GM18498 (cell line): ENCODE results near the gene ZMYND10.

Experiments used
- ATAC-seq: cut with Tn5 transposase; IDR thresholded peaks from one replicate; pipeline ENCODE4 v1.9.1; 2021; ENCODE audit warnings: mild to moderate bottlenecking, moderate library complexity; ENCODE audit not compliant: unreplicated experiment

ZMYND10 gene

GRCh38 chr3:50345586-50346234 lies at the start of gene ZMYND10:
ZMYND10 (minus strand) TSS chr3:50345732; CDS start chr3:50345579, 153 bp downstream.
- no peak for ATAC-seq

GRCh38 chr3:50393061-50393460 lies 47.5 kb upstream of the ZMYND10 start:
- no peak for ATAC-seq

DNA sequence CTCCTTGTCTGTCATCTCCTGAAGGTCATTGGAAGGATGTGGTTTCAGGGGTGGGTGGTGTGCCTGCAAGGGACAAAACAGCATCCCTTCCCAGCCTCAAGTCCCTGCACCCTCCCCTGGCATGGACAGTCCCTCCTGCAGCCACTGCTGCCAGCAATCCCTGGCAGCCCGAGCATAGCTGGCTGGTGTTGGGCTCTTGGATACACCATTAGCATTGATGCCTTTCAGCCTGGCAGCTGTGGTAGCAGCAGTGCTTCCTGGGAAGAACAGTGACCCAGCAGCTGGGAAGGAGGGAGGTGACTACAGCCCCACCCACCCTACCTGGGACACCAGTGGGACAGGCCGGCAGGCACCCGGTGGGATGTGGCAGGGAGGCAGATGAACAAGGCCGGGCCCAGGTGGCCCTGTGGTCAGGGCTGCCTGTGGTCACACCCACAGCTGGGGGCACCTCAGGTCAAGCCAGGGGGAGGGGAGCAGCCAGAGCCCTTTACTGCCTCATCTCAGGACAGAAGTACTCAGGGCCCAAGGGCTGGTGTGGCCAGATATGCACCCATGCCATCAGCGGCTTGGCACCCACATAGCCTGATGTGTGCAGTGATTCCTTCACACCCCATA lies 46.7 kb upstream of the ZMYND10 start:
- ATAC-seq: no peak

GRCh38 chr3:50390508-50391224 lies 45.1 kb upstream of the ZMYND10 start:
- ATAC-seq: no peak

GRCh38 chr3:50389414-50389767 lies 43.9 kb upstream of the ZMYND10 start:
- no peak for ATAC-seq

- ATAC-seq: no peak
Measured at GRCh38 chr3:50388720-50389413, 43.3 kb upstream of the ZMYND10 start.

DNA sequence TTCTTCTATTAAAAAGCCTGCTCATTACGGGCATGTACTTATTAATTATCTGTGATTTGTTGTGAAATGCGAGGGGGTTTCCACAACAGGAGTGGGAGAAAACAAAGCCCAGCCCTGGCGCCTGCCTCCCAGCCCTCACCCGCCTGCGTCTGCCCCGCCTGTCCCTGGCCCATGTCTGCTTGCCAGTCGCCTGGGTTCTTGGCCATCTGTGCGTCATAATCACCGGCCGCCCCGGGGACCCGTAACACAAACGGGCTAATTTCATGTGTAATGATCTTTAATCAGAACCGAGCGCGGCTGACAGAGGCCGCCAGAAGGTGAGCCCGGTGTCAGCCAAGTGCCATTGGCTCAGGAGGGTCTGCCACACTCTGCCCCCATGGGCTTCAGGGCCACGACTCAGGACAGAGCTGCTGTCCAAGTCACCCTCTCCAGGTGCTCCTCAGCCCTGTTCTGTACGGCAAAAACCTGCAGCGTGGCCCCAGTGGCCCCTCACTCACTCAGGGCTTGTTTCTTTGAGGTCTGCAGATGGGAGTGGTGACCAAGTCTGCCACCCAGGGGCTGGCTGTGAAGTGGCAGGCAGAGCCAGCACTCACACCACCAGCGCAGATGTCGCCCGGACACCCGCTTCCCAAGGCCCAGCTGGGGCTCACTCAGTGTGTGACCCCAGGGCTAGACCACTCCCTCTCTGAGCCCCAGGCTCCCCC lies 42.6 kb upstream of the ZMYND10 start:
- no peak for ATAC-seq

GRCh38 chr3:50385754-50386153 lies 40.2 kb upstream of the ZMYND10 start:
- ATAC-seq: no peak

GRCh38 chr3:50383750-50384149 lies 38.2 kb upstream of the ZMYND10 start:
- no peak for ATAC-seq

GRCh38 chr3:50382722-50383121 lies 37.2 kb upstream of the ZMYND10 start:
- ATAC-seq: no peak

- ATAC-seq: no peak
Measured at GRCh38 chr3:50381383-50381782, 35.9 kb upstream of the ZMYND10 start.

DNA sequence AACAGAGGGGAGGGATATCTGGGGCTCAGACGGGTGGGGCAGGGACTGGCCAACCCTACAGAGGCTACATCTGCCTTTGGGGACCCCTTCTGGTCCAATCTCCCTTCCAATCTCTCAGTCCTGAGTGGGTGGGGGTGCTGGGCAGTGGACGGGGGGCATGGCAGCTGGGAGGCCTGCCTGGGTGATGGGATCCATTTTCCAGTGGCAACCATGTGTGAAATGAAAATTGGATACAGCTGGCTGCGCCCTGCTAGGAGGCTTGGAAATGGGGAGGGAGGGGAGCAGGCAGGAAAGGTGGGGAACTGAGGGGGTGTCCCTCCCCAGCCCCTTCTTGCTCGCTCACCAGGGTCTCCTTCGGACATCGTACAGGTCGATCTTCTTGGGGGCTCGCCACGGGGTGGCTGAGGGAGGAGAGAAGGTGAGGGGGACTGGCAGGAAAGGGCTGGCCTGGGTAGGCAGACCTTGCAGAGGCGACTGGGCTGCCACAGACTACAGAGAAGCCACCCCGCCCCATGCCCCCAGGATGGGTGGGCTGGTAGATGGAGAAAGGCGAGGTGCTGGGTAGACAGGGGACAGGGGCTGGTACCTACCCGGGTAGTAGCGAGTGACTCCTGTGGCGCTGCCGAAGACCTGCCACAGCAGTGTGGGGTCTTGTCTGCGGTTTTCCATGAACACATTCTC lies 35.0 kb upstream of the ZMYND10 start:
- ATAC-seq: no peak

DNA sequence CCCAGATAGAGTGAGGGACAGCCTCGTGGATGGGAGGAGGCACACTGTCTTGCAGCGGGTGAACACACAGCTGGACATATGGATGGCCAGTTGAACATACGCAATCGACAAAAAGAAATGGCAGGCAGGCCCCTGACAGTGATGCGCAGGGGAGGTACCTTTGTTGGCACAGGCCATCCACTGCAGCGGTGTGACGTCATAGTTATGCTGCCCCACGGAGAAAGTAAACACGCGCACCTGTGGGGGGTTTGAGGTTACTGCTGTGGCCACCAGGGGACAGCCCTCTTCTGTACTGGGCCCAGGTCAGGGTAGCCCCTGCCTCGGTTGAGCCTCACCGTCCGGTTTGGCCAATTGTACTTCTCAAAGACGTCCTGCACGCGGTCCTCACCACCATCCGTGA lies 33.2 kb upstream of the ZMYND10 start:
- no peak for ATAC-seq

DNA sequence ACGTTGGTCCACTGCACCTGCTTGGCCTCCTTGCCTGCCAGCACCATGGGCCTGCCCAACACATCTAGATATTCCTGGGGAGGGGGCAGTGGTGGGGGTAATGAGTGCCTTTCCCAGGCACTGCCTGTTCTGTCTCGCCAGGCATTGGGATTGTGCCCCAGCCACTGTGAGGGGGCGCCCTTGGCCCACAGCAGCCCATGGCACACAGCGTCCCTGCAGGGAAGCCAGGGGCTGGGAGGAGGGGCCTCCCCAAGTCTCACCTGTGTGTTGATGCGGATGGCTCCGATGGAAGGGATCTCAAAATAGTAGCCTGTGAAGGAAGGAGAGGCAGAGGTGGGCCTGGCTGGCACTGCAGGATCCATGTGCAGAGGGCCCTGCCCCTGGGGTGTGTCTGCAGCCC lies 32.5 kb upstream of the ZMYND10 start:
- ATAC-seq: no peak

DNA sequence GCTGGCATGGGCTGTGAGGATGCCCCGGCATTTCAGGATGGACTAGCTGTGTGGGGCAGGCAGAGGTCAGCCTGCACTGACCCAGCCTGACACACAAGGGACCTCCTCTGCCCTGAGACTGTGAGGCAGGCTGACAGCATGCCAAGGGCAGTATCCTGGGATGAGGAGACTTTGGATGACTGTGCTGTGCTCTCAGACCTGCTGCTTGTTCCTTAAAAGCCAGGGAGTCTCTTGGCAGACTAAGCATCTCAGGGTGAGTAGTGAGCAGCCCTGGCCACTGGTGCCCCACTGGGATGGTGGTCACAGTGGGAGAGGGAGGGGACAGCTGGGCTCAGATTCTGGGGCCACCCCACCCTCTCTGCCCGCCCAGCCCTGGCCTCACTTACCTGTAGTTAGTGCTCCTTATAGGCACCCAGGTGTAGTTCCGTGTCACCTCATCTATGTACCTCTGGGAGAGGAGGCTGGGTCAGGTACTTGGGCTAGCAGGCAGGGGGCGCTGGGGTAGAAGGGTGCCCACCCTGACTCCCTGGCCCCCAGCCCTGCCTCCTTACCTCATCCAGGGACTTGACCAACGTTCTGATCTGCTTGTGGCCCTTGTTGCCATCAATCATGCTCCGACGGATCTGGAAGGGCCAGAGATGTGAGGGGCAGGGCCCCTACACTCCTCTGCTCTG lies 29.9 kb upstream of the ZMYND10 start:
- ATAC-seq: no peak

DNA sequence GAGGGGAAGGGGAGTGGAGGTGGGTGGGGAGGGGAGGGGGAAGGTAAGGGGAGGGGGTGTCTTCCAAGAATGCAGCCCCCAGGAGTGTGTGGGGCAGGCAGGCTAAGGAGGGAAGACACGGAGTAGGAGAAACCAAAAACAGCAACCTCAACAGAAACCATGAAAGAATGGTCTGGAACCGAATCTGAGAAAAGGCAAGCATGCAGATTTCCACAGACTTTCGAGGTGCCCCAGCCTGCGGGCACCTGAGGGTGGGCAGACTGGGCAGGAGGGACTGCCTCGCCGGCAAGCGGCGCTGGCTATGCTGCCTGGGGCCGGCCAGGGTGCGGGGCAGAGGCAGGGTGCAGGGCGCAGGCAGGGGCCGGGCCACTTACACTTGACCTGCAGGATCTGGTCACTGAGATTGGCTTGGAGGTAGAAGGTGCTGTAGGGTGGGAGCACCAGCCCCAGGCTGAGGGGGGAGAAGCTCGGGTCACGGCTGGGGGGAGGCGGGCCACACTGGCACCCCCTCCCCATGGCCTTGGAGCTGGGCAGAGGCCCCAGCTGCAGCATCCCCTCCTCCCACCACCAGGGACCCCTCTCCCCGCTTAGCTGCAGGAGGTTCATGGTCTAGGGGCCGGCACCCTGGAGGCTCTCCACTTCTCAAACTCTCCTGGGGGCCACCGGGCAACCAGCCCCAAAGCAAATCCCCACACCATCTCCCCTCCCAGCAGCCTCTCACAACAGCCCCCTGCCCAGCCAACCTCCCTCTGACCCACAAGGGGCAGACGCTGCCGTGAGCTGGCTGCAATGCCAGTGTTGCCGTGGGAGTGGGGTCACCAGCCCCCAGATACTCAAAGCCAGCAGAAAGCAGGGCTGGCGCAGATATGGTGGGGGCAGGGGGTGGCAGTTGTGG lies 29.1 kb upstream of the ZMYND10 start:
- no peak for ATAC-seq

- no peak for ATAC-seq
Measured at GRCh38 chr3:50373146-50374051, 27.9 kb upstream of the ZMYND10 start.

DNA sequence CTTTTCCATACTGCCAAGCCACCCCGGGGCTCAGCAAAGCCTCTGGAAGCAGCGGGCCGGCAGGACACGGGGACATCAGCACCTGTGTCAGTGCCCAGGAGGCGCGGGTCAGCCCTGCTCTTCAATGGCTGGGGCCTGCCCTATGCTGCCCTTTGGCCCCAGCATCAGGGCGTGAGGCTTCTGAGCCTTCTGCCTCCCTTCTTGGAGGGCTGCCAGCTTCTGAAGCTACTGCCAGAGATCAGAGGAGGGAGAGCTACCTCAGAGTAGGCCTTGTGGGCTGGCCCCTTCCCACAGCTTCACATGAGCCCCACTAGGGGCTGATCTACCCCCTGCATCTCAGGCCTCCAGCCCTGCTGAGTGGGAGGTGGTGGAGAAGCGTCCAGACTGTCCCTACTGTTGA lies 26.8 kb upstream of the ZMYND10 start:
- ATAC-seq: no peak
